ENCODE results near the gene CHSY1.
A peak's percentile ranks its signal among the peaks of the same experiment; 100 is the strongest.

- TF ChIP-seq CTCF (IDR thresholded peaks at IDR 0.05), result peak in 2 of 4 donors; percentile 7 to 16
- peak; percentile 81 for TF ChIP-seq POLR2A (IDR thresholded peaks at IDR 0.05)
Observed at GRCh38 chr15:101251830-101252820, at the start of gene CHSY1.

Measured in right lobe of liver (tissue), 4 donors.